NCI-H128 (cell line): ENCODE data around the gene GRAMD1A.

Experiments used
- DNase-seq: peaks from one replicate; lab custom pipeline; 2025; ENCODE audit not compliant: unreplicated experiment; lab: John Stamatoyannopoulos, UW

The GRAMD1A gene

GRCh38 chr19:35070471-35070870, 70.3 kb downstream of the GRAMD1A start:
- no peak for DNase-seq

- DNase-seq = no peak
Measured at GRCh38 chr19:35073516-35073915, 73.4 kb downstream of the GRAMD1A start.

- no peak for DNase-seq
Measured at GRCh38 chr19:35073941-35074340, 73.8 kb downstream of the GRAMD1A start.

GRCh38 chr19:35074426-35075201, 74.5 kb downstream of the GRAMD1A start:
- no peak for DNase-seq

GRCh38 chr19:35075202-35076025, 75.3 kb downstream of the GRAMD1A start:
- DNase-seq = no peak

GRCh38 chr19:35076026-35076370, 75.9 kb downstream of the GRAMD1A start:
- no peak for DNase-seq
